Calu3 (cell line): ENCODE results near the gene NTM. TPM values are rescaled to one million over a fixed set of nuclear protein-coding genes. Genes with fewer than 3 reads are reported as not detected.

Experiments
- BruUV-seq: library from RNA; stranded (reverse); fragments of 400-500 nt; replicated peaks from 2 replicates; lab custom pipeline; 2021; lab: Mats Ljungman, UMichigan
- CTCF ChIA-PET: fragments of 300-600 bp; sonication (Branson Sonifier 250); formaldehyde crosslinking; loops from one replicate; lab custom pipeline; 2022; ENCODE audit warnings: antibody characterized with exemption; lab: Charles Lee
- DNase-seq: peaks from one replicate; pipeline ENCODE4 v3.0.0; 2022
- H3K27ac Mint-ChIP-seq: one replicate; pipeline ENCODE4 v1.8.0; 2022; ENCODE audit warnings: mixed read lengths; ENCODE audit not compliant: unreplicated experiment
- H3K27me3 Mint-ChIP-seq: one replicate; pipeline ENCODE4 v1.8.0; 2022; ENCODE audit warnings: mixed read lengths; ENCODE audit not compliant: unreplicated experiment
- H3K36me3 Mint-ChIP-seq: one replicate; pipeline ENCODE4 v1.8.0; 2022; ENCODE audit warnings: mild to moderate bottlenecking, moderate library complexity, mixed read lengths; ENCODE audit not compliant: insufficient read depth, unreplicated experiment
- H3K4me1 Mint-ChIP-seq: one replicate; pipeline ENCODE4 v1.8.0; 2022; ENCODE audit warnings: mild to moderate bottlenecking, low read depth, mixed read lengths; ENCODE audit not compliant: unreplicated experiment
- H3K4me3 Mint-ChIP-seq: one replicate; pipeline ENCODE4 v1.8.0; 2022; ENCODE audit warnings: mild to moderate bottlenecking, low read depth, moderate library complexity, mixed read lengths; ENCODE audit not compliant: unreplicated experiment
- H3K9me3 Mint-ChIP-seq: one replicate; pipeline ENCODE4 v1.8.0; 2022; ENCODE audit warnings: low read depth, mixed read lengths; ENCODE audit not compliant: unreplicated experiment
- intact Hi-C: fragments of 100-400 bp; cut with micrococcal nuclease; formaldehyde crosslinking; loops from one replicate; pipeline ENCODE4 v1.10.0; 2022; ENCODE audit not compliant: unreplicated experiment
- total RNA-seq: library from RNA; stranded (reverse); gene quantifications from 2 replicates; pipeline ENCODE4 v1.2.3, GENCODE V29; 2022
- TF ChIP-seq, protein P1 (sequence below): fragments of 200-600 bp; IDR thresholded peaks from one replicate; pipeline ENCODE4 v1.8.0; 2022; ENCODE audit warnings: antibody characterized with exemption; ENCODE audit not compliant: unreplicated experiment

Gene NTM
- total RNA-seq, 1 experiment from 2014 or later = not detected

DNA sequence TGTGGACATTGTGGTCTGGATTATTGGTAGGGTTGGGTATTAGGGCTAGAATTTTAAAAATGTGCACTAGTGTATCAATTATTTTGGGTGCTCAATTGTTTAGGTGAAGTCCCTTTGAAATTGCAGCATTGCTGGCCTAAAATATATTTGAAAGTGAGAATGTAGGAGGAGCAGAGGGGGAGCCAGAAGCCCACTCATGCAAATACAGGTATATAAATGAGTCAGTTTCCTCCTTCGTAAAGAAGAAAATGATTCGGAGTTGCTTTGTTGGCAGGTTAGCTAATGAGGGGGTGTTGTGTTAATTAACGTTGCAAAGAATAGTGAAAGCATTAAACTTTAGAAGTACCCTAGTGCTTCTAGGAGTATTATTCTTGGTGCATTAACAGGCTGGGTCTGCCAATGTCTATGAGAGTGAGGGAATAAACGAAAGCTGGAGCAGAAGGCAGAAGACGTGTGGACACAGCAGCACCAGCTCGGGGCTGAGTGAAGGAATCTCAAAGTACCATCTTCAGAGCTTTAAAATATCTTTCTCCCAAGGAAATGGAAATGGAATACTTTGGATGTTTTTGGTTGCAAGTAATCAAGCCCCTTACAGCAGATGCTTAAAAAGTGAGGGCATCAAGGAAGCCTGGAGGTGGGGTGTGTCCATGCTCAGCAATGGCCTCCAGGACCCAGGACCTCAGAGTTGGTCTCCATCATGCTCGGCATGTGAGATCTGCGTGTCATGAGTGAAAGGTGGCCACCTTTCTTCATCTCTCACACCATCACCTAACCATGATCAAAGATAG lies 522.9 kb downstream of the NTM start:
- Mint-ChIP-seq H3K36me3 (no peaks in the 10 kb centered on the region), H3K9me3 (peaks cover 7% of the 10 kb centered on the region), H3K27ac (no peak overlapping the region), H3K4me1 (no peaks in the 10 kb centered on the region), H3K4me3 (no peak overlapping the region), H3K27me3 (no peaks in the 10 kb centered on the region)
- no peak for DNase-seq
- CTCF ChIA-PET = no interaction called here
- intact Hi-C loops = no loop called here
- TF ChIP-seq, protein P1, sequence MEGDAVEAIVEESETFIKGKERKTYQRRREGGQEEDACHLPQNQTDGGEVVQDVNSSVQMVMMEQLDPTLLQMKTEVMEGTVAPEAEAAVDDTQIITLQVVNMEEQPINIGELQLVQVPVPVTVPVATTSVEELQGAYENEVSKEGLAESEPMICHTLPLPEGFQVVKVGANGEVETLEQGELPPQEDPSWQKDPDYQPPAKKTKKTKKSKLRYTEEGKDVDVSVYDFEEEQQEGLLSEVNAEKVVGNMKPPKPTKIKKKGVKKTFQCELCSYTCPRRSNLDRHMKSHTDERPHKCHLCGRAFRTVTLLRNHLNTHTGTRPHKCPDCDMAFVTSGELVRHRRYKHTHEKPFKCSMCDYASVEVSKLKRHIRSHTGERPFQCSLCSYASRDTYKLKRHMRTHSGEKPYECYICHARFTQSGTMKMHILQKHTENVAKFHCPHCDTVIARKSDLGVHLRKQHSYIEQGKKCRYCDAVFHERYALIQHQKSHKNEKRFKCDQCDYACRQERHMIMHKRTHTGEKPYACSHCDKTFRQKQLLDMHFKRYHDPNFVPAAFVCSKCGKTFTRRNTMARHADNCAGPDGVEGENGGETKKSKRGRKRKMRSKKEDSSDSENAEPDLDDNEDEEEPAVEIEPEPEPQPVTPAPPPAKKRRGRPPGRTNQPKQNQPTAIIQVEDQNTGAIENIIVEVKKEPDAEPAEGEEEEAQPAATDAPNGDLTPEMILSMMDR = no peak
- no TSS peak for BruUV-seq

DNA sequence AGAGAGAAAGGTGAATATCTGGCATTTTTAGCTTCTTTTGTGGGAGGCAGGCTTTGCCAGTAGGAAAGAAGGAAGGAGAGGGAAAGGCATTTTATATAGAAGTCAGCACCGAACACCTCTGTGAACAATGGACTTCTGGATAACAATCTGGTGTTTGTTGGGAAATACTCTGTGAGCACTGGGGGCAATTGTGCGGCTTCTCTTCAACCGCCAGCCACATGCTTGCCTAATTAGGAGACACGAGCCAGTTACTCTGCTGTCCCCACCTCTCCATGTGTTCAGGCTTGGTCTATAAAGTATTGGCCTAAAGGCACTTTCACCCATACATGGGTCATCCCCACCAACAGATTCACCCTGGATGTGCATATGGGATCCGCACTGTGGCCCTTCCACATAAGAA lies 523.6 kb downstream of the NTM start:
- BruUV-seq = no TSS peak
- DNase-seq = no peak
- intact Hi-C loops = no loop called here
- Mint-ChIP-seq H3K27me3 (no peaks in the 10 kb centered on the region), H3K27ac (no peak overlapping the region), H3K9me3 (peaks cover 11% of the 10 kb centered on the region), H3K4me3 (no peak overlapping the region), H3K36me3 (no peaks in the 10 kb centered on the region), H3K4me1 (no peaks in the 10 kb centered on the region)
- TF ChIP-seq, protein P1 = no peak
- CTCF ChIA-PET = no interaction called here

DNA sequence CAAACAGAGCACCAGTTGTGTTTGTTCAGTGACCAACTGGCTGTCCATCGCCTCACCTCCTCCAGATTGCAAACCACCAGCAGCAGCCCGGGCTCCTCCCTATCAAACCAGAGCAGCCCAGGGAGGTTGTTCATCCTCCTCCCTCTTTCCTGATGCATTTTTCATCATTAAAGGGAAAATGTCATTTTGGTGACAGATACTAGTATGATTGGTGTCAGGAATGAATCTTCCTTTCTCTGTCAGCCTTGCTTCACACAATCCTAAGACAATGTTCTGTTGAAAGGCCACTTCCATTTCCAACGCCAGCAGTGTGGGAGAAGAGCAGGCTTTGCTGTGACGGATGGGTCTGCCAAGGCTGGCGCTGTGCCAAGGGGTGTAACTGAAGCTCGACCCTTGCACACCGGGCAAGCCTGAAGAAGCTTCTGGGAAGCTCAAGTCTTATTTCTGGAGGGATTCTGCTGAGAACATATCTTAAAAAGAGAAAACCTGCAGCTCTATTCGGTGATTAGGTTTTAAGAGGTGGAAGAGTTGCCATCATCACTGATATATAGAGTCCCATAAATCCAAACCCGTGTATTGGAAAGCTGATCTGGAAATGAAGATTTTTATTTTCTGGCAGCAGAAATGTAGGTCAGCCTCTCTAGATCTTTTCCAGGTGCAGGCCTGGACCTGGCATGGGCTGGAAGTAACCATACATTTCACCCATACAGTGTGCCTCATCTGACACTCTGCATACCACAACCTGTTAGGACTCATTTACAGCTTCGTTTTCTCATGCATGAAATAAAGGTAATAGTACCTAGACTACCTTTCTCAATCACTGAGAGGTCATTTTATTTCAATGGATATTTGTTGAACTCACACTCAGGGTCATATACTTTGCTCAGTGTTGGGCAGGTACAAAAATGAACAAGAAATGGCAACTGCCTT lies 524.5 kb downstream of the NTM start:
- TF ChIP-seq, protein P1 = no peak
- BruUV-seq = no TSS peak
- intact Hi-C loops = no loop called here
- H3K4me1 Mint-ChIP-seq = no peaks in the 10 kb centered on the region
- H3K27ac Mint-ChIP-seq = no peak overlapping the region
- H3K36me3 Mint-ChIP-seq = no peaks in the 10 kb centered on the region
- no peak overlapping the region for H3K4me3 Mint-ChIP-seq
- H3K27me3 Mint-ChIP-seq = no peaks in the 10 kb centered on the region
- H3K9me3 Mint-ChIP-seq = peaks cover 12% of the 10 kb centered on the region
- CTCF ChIA-PET = no interaction called here
- DNase-seq = no peak

DNA sequence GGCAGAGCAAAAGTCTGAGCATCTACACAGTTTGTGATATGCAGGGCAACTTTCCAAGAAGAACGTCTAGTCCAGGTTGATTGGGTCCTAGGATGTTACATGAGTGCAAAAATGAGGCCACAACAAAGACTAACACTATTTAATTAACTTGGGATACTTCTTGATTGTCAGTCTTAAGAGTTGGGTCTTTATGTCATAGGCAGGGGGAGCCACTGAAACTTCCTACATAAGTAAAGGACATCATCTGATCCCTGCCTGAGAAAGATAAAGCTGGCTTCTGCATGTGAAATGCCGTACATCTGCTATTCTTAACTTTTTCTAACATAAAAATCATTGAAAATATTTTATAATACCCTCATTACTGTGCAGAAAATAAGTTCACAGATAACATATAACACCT lies 525.5 kb downstream of the NTM start:
- Mint-ChIP-seq H3K9me3 (peaks cover 17% of the 10 kb centered on the region), H3K36me3 (no peaks in the 10 kb centered on the region), H3K27me3 (no peaks in the 10 kb centered on the region), H3K27ac (no peak overlapping the region), H3K4me3 (no peak overlapping the region), H3K4me1 (no peaks in the 10 kb centered on the region)
- intact Hi-C loops = no loop called here
- DNase-seq = no peak
- BruUV-seq = no TSS peak
- TF ChIP-seq, protein P1 = no peak
- CTCF ChIA-PET = no interaction called here
